Measurements from ENCODE around the gene AP5B1.
"Not testable (repeated sequence)": the region's sequence is repeated elsewhere in the genome, so short reads cannot be mapped to it uniquely, and the experiment has no call there.

Gene AP5B1

GRCh38 chr11:65785319-65786007, 4.7 kb upstream of the AP5B1 start:
- no peak for DNase-seq

- DNase-seq: no peak
Measured at GRCh38 chr11:65782816-65783228, 2.0 kb upstream of the AP5B1 start.

- no peak for DNase-seq
Measured at GRCh38 chr11:65781962-65782815, 1.4 kb upstream of the AP5B1 start.

DNA sequence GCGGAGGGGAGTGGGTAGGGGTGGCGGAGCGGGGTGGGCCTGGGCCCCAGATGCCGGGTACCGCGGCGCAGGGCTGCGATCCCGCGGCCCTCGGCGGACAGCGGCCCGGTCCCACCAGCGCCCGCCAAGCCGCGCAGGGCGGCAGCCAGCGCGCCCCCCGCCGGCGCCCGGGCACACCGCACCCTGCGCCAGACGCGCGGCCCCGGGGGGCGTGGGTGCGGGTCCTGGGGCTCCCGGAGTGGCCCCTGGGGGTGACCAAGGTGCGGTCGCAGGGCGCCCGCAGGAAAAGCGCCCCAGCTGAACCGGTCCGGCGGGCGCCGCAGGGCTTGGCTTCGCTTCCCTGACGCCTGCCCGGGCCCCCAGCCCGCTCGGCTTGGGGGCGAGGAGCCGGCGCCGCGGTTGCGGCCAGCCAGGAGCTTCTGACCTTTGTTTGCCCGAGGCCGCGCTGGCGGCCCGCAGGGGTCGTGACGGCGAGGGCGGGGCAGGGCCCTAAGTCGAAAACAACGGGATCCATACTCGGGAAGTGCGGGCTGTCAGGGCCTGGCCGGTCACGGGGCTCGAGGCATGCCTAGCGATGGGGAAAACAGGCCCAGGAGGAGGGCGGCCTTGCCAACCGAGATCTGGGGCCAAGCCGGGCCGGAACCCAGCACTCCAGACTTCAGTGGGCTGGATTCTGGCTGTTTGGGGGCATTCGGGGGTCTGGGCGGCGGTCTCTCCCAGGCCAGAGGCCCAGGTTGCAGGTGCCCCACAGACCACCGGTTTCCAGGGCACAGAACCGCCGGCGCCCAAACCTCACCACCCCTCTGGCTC, 581 bp upstream of the AP5B1 start:
- no peak for DNase-seq

- DNase-seq: peak; percentile 77
Measured at GRCh38 chr11:65779919-65780769, 632 bp downstream of the AP5B1 start.

DNA sequence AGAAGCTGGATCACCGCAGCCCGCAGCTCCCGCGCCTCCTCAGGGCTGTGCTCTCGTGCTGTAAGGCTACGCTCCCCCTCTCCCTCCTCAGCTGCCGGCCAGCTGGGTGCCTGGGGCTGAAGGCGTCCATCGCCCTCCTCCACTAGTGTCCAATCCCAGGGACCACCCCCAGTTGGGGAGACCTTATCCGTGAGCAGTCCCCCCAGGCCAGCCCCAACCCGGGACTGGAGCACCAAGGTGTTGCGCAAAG, 1.2 kb downstream of the AP5B1 start:
- DNase-seq: no peak

DNA sequence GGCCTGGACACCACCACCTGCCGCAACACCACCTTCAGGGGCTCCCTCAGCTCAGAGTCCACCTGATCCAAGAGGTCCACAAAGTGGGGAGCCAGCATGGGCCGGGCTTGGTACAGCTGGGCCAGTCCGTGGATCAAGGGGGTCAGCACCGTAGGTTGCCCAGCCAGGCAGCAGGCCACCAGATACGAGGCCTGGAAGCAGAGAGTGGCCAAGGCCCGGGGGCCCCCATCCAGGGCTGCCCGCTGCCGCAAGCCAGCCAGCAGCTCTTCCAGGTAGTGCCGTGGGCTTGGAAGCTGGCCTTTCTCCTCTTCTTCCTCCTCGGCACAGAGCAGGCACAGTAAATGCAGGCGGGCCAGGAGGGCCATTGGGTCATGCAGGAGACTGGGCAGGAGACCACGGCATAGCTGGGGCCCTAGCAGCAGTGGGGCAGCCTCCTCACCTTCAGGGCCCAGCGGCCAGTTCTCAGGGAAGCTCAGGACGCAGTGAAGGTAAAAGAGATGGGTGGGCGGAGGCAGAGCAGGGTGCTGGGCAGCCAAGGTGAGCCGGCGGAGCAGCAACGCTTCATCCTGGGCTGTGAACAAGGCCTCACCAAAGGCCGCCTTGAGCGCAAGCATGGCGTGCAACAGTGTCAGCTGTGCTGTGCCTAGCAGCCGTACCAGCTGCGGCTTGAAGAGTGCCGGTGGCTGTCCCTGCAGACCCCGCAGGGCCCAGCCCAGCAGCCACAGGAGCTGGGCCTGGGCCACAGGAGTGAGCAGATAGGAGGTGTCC, 1.7 kb downstream of the AP5B1 start:
- no peak for DNase-seq

GRCh38 chr11:65778431-65778900, 2.3 kb downstream of the AP5B1 start:
- no peak for DNase-seq

GRCh38 chr11:65777821-65778361, 2.9 kb downstream of the AP5B1 start:
- DNase-seq: no peak

- DNase-seq: no peak
Measured at GRCh38 chr11:65777241-65777640, 3.5 kb downstream of the AP5B1 start.

DNA sequence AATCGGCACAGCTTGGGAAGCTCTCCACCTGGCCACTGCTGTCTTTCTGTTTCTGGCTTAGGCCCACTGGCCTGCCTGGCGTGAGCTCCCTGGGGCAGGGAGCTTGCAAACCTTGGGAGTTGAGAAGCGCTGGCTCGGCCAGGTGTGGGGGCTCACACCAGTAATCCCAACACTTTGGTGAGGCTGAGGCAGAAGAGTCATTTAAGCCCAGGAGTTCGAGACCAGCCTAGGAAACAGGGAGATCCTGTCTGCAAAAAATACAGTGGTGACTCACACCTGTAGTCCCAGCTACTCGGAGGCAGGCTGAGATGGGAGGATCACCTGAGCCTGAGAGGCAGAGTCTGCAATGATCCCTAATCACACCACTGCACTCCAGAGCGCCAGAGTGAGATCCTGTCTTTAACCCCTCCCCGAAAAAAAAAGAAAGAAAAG, 4.0 kb downstream of the AP5B1 start:
- no peak for DNase-seq

GRCh38 chr11:65776196-65776595, 4.6 kb downstream of the AP5B1 start:
- DNase-seq: no peak

DNA sequence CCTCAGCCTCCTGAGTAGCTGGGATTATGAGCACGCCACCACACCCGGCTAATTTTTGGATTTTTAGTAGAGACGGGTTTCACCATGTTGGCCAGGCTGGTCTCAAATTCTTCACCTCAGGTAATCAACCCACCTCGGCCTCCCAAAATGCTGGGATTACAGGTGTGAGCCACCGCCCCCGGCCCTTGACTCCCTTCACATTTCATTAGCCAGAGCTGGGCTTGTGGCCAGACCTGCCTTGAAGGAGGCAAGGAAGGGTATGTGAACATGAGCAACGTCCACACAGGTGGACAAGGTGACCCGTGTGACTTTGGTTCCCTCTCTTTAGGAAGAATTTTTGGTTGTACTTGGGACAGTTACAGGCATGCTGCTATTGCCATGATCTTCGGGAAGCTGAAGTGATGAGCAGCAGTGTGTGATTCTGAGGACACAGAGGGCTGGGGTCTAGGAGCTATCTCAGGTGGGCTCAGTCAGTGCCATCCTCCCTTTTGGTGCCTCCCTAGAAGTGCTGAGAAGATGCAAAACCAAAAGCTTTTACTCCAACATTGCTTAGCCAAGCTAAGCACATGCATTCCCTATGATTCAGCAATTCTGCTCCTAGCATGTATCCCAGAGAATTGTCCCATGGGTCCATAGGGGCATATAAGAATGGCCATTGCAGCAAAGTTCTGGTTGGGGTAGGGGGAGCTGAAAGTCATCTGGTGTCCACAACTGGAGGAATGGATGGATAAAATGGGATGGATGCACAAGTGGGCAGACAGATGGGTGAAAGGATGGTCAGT, 6.1 kb downstream of the AP5B1 start:
- DNase-seq: no peak

DNA sequence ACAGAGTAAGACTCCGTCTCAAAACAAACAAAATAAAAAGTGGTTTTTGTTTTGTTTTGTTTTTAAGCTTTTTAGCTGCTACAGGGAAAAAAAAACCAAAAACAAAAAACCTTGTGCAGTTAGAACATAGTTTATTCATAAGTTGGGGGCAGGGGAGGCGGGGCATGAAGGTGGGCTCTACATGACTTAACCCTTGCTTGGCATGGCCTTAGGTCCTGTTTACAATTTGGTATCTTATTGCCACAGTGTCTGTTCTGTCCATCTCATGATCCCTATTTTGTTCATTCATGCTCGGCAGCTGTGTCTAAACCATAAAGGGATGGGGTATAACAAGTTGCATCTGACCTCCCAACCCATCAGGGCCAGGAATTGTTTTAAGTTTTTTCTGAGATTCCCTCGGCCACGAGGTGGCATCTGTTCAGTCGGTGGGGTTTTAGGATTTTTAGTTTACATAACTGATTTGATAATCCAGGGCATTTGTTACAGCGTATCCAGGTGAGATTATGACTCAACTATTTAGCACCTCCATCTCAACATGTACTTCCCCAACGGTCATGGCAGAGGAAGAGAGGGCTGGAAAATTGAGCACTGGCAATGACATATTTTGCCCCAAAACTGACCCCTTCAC, 6.9 kb downstream of the AP5B1 start:
- no peak for DNase-seq

DNA sequence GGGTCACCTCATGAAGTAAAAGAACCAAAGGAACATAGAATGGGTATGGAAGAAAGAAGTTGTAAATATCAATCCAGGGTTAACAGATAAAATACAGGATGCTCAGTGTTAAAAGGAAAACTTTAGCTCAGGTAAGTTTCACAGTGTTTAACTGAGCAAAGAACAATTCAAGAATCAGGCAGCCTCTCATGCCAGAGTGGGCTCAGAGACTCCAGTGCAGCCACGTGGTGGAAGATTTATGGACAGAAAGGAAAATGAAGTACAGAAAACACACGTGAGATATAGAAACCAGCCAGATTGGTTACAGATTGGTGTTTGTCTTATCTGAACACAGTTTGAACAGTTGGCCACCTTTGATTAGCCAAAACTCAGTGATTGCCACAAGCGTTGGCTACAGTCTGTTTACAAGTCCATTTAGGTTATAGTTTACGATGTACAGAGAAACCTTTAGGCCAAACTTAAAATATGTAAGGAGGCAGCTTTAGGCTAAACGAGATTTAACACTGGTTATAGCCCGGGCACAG, 9.1 kb downstream of the AP5B1 start:
- DNase-seq: no peak

GRCh38 chr11:65770951-65771567, 9.7 kb downstream of the AP5B1 start:
- DNase-seq: no peak

DNA sequence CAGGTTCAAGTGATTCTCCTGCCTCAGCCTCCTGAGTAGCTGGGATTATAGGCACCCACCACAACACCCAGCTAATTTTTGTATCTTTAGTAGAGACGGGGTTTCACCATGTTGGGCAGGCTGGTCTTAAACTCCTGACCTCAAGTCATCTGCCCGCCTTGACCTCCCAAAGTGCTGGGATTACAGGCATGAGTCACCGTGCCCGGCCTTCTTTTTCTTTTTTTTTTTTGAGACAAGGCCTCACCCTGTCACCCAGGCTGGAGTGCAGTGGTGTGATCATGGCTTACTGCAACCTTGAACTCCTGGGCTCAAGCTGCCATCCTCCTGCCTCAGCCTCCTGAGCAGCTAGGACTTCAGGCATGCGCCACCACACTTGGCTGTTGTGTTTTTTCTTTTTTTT, 13.0 kb downstream of the AP5B1 start:
- DNase-seq: not testable (repeated sequence)

DNA sequence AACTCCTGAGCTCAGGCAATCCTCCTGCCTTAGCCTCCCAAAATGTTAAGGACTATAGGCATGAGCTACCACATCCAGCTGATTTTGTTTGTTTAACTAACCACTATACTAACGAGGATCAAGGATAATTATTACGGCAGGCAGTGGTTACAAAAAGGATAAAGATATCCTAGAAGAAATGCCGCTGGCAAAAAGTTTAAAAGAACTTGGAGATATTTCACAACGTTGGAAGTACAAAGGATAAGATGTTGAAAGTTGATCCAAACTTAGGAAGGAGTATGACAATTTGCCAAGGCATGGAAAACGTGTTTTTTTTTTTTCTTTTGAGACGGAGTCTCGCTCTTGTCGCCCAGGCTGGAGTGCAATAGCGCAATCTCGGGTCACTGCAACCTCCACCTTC, 13.4 kb downstream of the AP5B1 start:
- no peak for DNase-seq

DNA sequence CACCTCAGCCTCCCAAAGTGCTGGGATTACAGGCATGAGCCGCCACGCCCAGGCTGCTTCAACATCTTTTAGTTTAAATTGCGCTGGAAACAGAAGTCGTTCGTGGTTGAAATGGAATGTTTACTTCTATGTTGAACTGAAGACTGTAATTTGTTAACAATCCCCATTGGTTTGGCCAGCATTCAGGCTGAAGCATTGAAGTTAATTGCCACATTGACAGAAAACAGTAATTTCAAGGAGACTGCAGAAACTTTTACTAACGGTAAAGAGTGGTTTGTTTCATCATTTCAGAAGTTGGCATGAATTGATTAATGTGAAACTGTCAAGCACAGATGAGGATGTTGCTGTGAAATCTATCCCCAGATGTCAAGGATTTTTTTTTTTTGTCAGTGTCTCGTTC, 14.2 kb downstream of the AP5B1 start:
- peak; percentile 56 for DNase-seq

Measured in fibroblast of skin of back (primary cell).